WTC11 (cell line): ENCODE measurements around the gene IGSF9. TPM values are rescaled to one million over a fixed set of nuclear protein-coding genes. Genes with fewer than 3 reads are reported as not detected.

Experiments
- ATAC-seq: fragments of 200-7000 bp; cut with Tn5 transposase; 2 replicates; pipeline ENCODE4 v1.10.0; 2021; ENCODE audit warnings: mild to moderate bottlenecking, moderate library complexity
- CTCF ChIA-PET: fragments of 300-600 bp; sonication (Branson Sonifier 250); formaldehyde crosslinking; loops from one replicate; lab custom pipeline; 2021; ENCODE audit warnings: antibody characterized with exemption; lab: Charles Lee
- POLR2A ChIA-PET: fragments of 350-600 bp; sonication (Branson Sonifier 250); formaldehyde crosslinking; loops from one replicate; lab custom pipeline; 2021; ENCODE audit warnings: antibody characterized with exemption; lab: Charles Lee
- DNase-seq: peaks from one replicate; pipeline ENCODE4 v3.0.0; 2021; ENCODE audit warnings: low spot score
- H3K27ac Mint-ChIP-seq: 2 replicates; pipeline ENCODE4 v1.8.0; 2021; ENCODE audit warnings: mixed read lengths
- H3K27me3 Mint-ChIP-seq: 2 replicates; pipeline ENCODE4 v1.8.0; 2021; ENCODE audit warnings: low read depth, mild to moderate bottlenecking, moderate library complexity, mixed read lengths
- H3K36me3 Mint-ChIP-seq: 2 replicates; pipeline ENCODE4 v1.8.0; 2021; ENCODE audit warnings: mixed read lengths
- H3K4me1 Mint-ChIP-seq: 2 replicates; pipeline ENCODE4 v1.8.0; 2022; ENCODE audit warnings: mixed read lengths
- H3K4me3 Mint-ChIP-seq: 2 replicates; pipeline ENCODE4 v1.8.0; 2021; ENCODE audit warnings: mild to moderate bottlenecking, moderate library complexity, mixed read lengths
- H3K9me3 Mint-ChIP-seq: 2 replicates; pipeline ENCODE4 v1.8.0; 2021; ENCODE audit warnings: mixed read lengths
- CTCF ChIP-seq: fragments of 200-600 bp; IDR thresholded peaks from 2 replicates; pipeline ENCODE4 v1.8.0; 2022; ENCODE audit warnings: antibody characterized with exemption
- ERG ChIP-seq: fragments of 250-450 bp; sonication (Bioruptor Pico); IDR thresholded peaks from 2 replicates; pipeline ENCODE4 v1.8.0; 2021; ENCODE audit warnings: mild to moderate bottlenecking
- GABPB1 ChIP-seq: sonication (generic); formaldehyde crosslinking; IDR thresholded peaks from 2 replicates; pipeline ENCODE4 v1.8.1; 2023; ENCODE audit warnings: mild to moderate bottlenecking, missing genetic modification reagents
- JUN ChIP-seq: sonication (generic); formaldehyde crosslinking; IDR thresholded peaks from 2 replicates; pipeline ENCODE4 v1.8.0; 2023; ENCODE audit warnings: mild to moderate bottlenecking, missing genetic modification reagents
- MXD4 ChIP-seq: fragments of 250-450 bp; sonication (Bioruptor Pico); IDR thresholded peaks from 2 replicates; pipeline ENCODE4 v1.8.0; 2021; ENCODE audit warnings: mild to moderate bottlenecking, moderate library complexity, borderline replicate concordance
- NR1H2 ChIP-seq: sonication (generic); formaldehyde crosslinking; IDR thresholded peaks from 2 replicates; pipeline ENCODE4 v1.9.0; 2021; ENCODE audit warnings: mild to moderate bottlenecking, moderate library complexity, missing genetic modification reagents
- PRDM15 ChIP-seq: sonication (generic); formaldehyde crosslinking; IDR thresholded peaks from 2 replicates; pipeline ENCODE4 v1.8.0; 2022; ENCODE audit warnings: missing genetic modification reagents
- PRRX2 ChIP-seq: fragments of 250-450 bp; sonication (Bioruptor Pico); IDR thresholded peaks from 2 replicates; pipeline ENCODE4 v1.8.0; 2021; ENCODE audit warnings: mild to moderate bottlenecking
- SP1 ChIP-seq: sonication (generic); formaldehyde crosslinking; conservative IDR thresholded peaks from 2 replicates; pipeline ENCODE4 v1.8.1; 2022; ENCODE audit warnings: missing genetic modification reagents
- TCF7 ChIP-seq: sonication (generic); formaldehyde crosslinking; IDR thresholded peaks from 2 replicates; pipeline ENCODE4 v1.8.0; 2022; ENCODE audit warnings: mild to moderate bottlenecking, low read depth, missing genetic modification reagents, moderate library complexity
- TEAD4 ChIP-seq: sonication (generic); formaldehyde crosslinking; IDR thresholded peaks from 2 replicates; pipeline ENCODE4 v1.8.0; 2022; ENCODE audit warnings: mild to moderate bottlenecking, missing genetic modification reagents
- ZNF121 ChIP-seq: sonication (generic); formaldehyde crosslinking; IDR thresholded peaks from 2 replicates; pipeline ENCODE4 v1.8.0; 2023; ENCODE audit warnings: missing genetic modification reagents
- ZNF232 ChIP-seq: sonication (generic); formaldehyde crosslinking; IDR thresholded peaks from 2 replicates; pipeline ENCODE4 v1.8.0; 2022; ENCODE audit warnings: mild to moderate bottlenecking, missing genetic modification reagents
- ZNF263 ChIP-seq: sonication (generic); formaldehyde crosslinking; IDR thresholded peaks from 2 replicates; pipeline ENCODE4 v1.8.1; 2022; ENCODE audit warnings: low read depth, mild to moderate bottlenecking, moderate library complexity, missing genetic modification reagents
- ZNF281 ChIP-seq: sonication (generic); formaldehyde crosslinking; IDR thresholded peaks from 2 replicates; pipeline ENCODE4 v1.8.0; 2023; ENCODE audit warnings: mild to moderate bottlenecking, missing genetic modification reagents
- ZNF416 ChIP-seq: fragments of 250-450 bp; sonication (Bioruptor Pico); IDR thresholded peaks from 2 replicates; pipeline ENCODE4 v1.9.0; 2021; ENCODE audit warnings: mild to moderate bottlenecking, inconsistent platforms
- ZNF423 ChIP-seq: fragments of 250-450 bp; sonication (Bioruptor Pico); IDR thresholded peaks from 2 replicates; pipeline ENCODE4 v2.1.2; 2022; ENCODE audit warnings: mild to moderate bottlenecking, moderate library complexity
- ZNF512 ChIP-seq: sonication (generic); formaldehyde crosslinking; IDR thresholded peaks from 2 replicates; pipeline ENCODE4 v1.8.1; 2022; ENCODE audit warnings: missing genetic modification reagents, borderline replicate concordance
- ZNF671 ChIP-seq: fragments of 250-450 bp; sonication (Bioruptor Pico); IDR thresholded peaks from 2 replicates; pipeline ENCODE4 v1.8.0; 2021; ENCODE audit warnings: mild to moderate bottlenecking
- ZSCAN18 ChIP-seq: fragments of 250-450 bp; sonication (Bioruptor Pico); IDR thresholded peaks from 2 replicates; pipeline ENCODE4 v2.1.2; 2022; ENCODE audit warnings: mild to moderate bottlenecking, moderate library complexity
- total RNA-seq: library from RNA; stranded (reverse); gene quantifications from 3 replicates; pipeline ENCODE4 v1.2.3, GENCODE V29; 2021
- TF ChIP-seq, protein P1 (sequence below): sonication (generic); formaldehyde crosslinking; IDR thresholded peaks from 2 replicates; pipeline ENCODE4 v1.8.0; 2023; ENCODE audit warnings: missing genetic modification reagents
- TF ChIP-seq, protein P2 (sequence below): fragments of 250-450 bp; sonication (Bioruptor Pico); IDR thresholded peaks from 2 replicates; pipeline ENCODE4 v1.9.0; 2021; ENCODE audit warnings: moderate library complexity, mild to moderate bottlenecking, inconsistent platforms, borderline replicate concordance
- TF ChIP-seq, protein P3 (sequence below): sonication (generic); formaldehyde crosslinking; IDR thresholded peaks from 2 replicates; pipeline ENCODE4 v1.8.1; 2022; ENCODE audit warnings: low read depth, mild to moderate bottlenecking, moderate library complexity, missing genetic modification reagents, borderline replicate concordance

IGSF9 gene
- total RNA-seq, 1 experiment from 2014 or later: 16.4 TPM

DNA sequence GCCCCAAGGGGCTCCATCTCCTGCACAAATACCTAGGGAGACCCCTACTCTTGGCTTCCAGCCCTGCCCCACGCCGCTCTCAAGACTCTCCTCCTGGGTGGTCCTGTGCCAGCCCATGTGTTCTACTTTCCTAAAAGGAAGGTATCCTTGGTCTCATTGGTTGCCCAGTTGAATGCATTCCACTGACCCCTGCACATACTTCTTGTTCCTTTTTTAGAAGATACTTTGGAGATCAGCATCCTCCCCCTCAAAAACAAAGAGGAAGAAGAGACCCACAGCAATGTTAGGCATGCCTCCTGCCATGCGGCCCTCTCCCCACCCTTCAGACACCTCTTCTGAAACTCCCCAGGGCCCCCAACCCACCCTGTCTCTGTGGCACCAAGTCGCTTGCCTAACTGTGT lies 4.6 kb upstream of the IGSF9 start (continued):
- no peak for TF ChIP-seq ZNF281 (CRISPR knock-in tag)
- TF ChIP-seq JUN: no peak
- TF ChIP-seq, protein P1, sequence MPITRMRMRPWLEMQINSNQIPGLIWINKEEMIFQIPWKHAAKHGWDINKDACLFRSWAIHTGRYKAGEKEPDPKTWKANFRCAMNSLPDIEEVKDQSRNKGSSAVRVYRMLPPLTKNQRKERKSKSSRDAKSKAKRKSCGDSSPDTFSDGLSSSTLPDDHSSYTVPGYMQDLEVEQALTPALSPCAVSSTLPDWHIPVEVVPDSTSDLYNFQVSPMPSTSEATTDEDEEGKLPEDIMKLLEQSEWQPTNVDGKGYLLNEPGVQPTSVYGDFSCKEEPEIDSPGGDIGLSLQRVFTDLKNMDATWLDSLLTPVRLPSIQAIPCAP (CRISPR knock-in tag): no peak
- TF ChIP-seq TEAD4: no peak
- TF ChIP-seq PRRX2: no peak
- no peak for TF ChIP-seq PRDM15
- TF ChIP-seq ZNF512 (CRISPR knock-in tag): no peak

DNA sequence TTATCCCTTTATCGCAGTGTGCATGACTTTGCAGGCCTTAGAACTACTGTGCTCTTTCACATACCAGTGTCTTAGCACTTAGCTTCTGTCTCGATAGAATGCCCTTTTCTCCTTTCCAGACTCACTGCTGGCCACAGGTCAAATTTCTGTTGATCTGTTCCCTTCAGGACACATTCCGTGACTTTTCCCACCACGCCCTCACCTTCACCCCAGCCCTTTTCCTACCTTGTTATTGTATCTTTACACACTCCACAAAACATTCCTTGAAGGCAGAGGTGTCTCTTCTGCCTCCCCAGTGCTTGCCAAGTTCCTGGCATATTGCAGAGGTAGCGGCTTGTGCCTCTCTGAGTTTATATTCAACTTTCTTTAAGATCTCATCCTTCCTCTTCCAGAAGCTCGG lies 3.7 kb upstream of the IGSF9 start:
- Mint-ChIP-seq H3K36me3 (no peaks in the 10 kb centered on the region), H3K4me1 (peaks cover 17% of the 10 kb centered on the region), H3K27me3 (peaks cover 5% of the 10 kb centered on the region), H3K27ac (0 out of 2 replicates have a peak overlapping the region, but pooled peaks have one; percentile 27), H3K9me3 (no peaks in the 10 kb centered on the region), H3K4me3 (no peak overlapping the region)
- TF ChIP-seq MXD4 (CRISPR knock-in tag) (no peak), ERG (no peak), TCF7 (no peak), ZNF423 (CRISPR knock-in tag) (no peak), ZNF671 (no peak), ZNF263 (CRISPR knock-in tag) (no peak), GABPB1 (CRISPR knock-in tag) (no peak), SP1 (CRISPR knock-in tag) (no peak), ZSCAN18 (no peak), NR1H2 (CRISPR knock-in tag) (no peak), ZNF232 (CRISPR knock-in tag) (no peak), ZNF416 (CRISPR knock-in tag) (no peak), ZNF121 (CRISPR knock-in tag) (no peak), CTCF (no peak)
- TF ChIP-seq, protein P2, sequence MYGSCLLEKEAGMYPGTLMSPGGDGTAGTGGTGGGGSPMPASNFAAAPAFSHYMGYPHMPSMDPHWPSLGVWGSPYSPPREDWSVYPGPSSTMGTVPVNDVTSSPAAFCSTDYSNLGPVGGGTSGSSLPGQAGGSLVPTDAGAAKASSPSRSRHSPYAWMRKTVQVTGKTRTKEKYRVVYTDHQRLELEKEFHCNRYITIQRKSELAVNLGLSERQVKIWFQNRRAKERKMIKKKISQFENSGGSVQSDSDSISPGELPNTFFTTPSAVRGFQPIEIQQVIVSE (CRISPR knock-in tag): no peak
- TF ChIP-seq, protein P3, sequence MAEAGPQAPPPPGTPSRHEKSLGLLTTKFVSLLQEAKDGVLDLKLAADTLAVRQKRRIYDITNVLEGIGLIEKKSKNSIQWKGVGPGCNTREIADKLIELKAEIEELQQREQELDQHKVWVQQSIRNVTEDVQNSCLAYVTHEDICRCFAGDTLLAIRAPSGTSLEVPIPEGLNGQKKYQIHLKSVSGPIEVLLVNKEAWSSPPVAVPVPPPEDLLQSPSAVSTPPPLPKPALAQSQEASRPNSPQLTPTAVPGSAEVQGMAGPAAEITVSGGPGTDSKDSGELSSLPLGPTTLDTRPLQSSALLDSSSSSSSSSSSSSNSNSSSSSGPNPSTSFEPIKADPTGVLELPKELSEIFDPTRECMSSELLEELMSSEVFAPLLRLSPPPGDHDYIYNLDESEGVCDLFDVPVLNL (CRISPR knock-in tag): no peak
- ChIA-PET CTCF (interaction anchor here (1.3 kb wide), 1 partner anchor 59 kb away, joined by 5 read pairs; no protein-coding TSS in a partner anchor), POLR2A (no interaction called here)
- no peak for DNase-seq
- no peak for ATAC-seq
